Activated CD4-positive, alpha-beta T cell treated with anti-CD3 and anti-CD28 coated beads, Interleukin-2, amount 50 U/mL, for 24 hours (primary cell): ENCODE results near the gene PLXNB2.

ENCODE experiments used
- DNase-seq, 2 donors: peaks; one replicate each; pipeline ENCODE4 v3.0.0-alpha.2; 2020; ENCODE audit warnings: low read depth in 1 of 2, low spot score in 1 of 2

PLXNB2 gene

DNA sequence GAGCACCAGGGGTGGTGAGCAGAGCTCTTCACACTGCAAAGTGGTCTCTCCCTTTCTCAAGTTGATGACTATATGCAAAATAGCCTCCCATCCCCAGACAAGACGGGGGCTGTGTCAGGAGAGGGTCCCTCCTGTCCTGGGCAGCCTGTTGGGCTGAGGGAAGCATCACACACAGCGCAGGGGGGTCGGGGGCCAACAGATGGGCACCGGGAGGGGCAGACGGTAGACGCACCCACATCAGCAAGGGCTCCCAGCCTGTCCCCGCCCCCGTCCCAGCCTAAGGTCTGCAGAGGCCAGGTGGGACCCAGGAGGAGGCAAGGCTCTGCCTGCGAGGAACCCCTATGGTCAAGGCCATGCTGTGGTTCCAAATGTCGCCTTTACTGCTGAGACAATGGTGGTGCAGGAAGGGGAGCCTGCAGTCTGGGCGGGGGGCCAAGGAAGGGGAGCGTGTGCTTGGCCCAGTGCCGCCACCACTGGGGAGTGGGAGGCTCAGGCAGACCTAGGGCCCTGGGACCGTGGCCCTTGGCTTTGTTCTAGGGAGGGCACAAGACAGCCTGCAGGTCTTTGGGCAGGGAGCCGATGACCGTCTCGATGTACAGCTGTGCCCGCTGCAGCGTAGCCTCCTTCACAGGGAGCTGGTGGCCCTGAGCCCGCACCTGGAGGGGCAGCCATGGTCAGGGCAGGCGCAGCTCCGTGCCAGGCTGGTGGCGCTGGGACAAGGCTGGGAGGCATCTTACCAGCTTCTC, 4.3 kb upstream of the PLXNB2 start:
- no peak for DNase-seq

DNA sequence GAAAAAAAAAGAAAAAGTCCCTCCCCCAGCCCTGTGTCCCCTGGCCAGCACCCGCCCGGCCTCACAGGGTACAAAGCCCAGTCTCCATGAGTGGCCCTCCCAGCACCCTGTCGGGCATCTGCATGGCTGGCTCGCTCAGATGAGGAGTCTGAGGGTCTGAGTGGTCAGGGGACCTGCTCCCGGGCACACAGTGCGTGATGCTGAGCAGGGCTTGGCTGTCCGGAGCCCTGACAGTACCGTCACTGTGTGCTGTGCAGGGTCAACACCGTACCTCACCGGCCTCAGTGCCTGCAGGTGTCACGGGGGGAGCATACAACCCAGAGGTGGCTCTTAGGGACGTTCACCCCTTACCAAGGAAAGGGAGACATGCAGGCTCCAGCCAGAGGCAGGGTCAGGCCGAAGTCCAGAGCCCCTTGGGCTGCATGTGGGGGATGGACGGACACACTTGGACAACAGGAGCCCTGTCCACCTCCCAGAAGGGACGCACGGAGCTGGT, 3.6 kb upstream of the PLXNB2 start:
- DNase-seq = no peak

DNA sequence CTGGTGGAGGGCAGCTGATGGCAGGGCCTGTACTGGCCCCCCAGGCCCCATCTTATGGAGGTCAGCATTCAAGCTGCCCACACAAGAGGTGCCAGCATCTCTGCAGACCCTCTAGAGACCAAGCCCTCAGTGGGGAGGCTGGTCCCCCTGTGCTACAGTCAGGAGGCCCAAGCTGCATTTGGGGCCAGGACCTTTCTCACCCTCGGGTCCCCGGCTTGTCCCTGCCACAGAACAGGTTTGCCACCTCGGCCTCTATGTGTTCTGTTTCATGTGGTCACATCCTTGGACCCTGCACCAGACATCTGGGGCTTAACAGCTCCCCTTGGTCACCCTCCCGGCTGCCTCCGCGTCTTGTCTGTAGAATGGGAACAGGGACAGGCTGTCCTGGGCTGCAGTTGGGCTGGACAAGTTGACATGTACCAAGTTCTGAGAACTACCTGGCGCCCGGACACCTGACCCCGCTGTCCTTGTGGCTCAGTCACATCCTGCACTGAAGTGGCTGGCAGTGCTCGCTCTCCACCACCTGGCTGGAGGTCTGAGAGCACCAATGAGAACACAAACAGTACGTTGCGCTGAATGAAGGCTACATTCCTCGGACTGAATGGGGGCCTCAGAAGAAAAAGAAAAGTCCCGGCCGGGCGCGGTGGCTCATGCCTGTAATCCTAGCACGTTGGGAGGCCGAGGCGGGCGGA, 2.7 kb upstream of the PLXNB2 start:
- no peak for DNase-seq

DNA sequence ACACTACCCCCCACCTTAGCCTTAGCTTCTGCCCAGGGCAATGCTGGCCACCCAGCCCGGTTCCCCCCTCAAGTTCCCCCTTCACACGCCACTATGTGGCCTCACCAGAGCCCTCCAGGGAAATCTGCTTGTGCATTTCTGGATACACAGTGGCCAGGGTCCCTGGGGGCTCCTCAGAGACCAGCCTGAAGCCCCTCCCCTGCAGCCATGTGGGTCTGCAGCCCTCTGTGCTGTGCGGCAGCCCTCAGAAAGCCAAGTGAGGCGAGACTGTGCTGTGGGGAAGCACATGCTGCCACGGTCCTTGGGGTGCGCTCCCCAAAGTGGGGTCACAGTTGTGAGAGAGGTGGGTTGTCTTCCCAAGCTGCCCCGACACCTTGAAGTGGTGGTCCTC, 2.1 kb upstream of the PLXNB2 start:
- DNase-seq = no peak

DNA sequence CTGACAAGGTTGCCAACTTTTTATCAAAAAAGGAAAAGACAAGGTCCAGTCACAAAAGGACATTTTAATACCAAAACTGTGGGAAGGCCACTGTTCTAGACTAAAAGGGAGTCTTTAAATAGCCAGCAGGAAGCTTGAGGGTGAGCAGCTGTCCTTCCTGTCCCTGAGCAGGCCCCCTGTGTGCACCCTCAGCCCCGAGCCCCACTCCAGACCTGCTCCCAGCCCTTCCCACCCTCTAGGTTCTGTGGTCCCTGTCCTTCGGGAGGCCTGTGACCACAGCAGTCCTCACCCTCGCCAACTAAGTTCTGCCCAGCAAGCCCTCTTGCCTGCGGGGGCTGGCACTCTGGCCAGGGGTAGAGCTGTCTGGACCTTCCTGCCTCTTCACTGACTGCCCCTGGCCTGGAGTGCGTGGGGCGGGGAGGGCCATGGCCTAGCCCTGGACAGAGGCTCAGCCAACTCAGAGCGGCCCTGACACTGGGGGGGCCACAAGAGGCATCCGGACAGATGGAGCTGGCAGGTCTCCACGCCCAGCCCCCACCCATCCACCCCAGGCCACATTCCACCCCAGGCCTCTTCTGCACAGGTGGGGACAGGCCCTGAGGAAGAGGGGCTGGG, 1.6 kb upstream of the PLXNB2 start:
- no peak for DNase-seq

DNA sequence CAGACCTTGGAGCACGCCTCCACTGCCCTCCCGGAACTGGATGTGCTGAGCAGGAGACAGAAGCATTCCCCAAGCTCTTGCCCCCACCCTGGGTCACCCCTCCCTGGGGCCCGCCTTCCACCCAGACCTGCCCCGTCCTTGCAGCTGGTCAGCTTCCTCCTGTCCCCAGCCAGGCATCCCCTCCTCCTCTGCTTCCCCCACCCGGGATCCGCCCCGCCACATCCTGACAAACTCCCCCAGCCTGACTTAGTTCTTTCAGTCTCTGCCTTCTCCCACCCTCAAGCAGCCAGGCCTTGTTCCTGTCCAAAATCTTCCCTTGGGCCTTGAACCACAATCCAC, 1.1 kb upstream of the PLXNB2 start:
- no peak for DNase-seq

DNA sequence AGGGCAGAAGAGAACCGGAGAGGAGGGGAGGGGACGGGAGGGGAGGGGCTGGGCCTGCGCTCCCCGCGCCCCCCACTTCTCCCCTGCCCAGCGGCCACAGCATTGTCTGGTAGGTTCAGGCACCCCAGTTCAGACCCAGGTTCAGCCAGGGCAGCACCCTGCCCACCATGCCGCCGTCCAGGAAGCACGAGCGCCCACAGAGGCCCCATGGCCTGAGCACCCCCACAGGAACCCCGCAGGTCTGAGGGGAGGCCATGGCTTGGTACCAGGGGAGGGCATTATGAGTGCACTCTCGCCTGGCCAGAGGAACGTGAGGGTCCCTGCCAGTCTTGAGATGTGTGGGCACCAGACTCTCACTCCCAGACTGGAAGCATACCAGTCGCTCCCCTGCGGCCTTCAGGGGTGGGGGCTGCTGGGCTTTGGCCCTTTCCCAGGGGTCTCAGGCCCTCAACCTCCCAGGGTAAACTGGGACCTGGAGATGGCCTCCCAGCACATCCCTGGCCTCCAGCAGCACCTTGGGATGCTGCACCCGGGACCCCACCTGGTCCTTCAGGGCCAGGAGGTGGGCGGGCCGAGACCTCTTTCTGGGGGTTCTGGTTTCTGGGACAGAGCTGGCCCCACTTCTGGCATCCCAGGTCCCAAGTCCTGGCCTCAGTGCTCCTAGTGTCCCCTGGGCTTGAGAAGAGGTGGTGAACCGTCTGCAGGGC, 597 bp upstream of the PLXNB2 start:
- DNase-seq = no peak

DNA sequence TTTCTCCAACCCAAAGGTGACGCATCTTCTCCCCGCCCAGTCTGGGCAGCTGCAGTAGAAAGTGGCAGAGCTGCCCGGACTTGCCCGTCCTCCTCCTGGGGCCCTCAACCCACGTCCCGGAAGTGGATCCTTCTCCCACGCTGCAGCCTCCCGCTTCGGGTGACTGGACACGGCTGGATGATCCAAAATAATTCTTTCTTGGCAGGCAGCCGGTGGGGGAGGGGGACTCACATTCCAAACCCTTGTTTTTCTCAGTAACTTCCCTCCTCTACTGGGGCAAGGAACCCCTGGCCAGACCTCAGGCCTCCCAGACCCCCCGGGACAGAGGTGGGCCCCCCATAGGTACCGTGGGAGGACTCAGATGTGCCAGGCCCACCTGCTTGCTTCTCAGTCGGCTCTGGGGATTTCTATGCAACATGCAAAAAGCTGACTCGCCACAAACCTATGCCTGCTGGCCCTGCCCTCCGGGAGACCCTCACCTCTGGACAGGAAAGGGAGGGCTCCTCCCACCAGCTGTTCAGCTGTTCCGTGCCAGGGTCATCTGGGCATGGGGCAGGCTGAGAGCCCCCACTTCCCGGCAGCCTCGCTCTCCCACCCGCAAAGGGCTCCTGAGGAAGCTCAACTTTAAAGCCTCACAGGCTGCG, 1.4 kb downstream of the PLXNB2 start:
- DNase-seq = no peak

DNA sequence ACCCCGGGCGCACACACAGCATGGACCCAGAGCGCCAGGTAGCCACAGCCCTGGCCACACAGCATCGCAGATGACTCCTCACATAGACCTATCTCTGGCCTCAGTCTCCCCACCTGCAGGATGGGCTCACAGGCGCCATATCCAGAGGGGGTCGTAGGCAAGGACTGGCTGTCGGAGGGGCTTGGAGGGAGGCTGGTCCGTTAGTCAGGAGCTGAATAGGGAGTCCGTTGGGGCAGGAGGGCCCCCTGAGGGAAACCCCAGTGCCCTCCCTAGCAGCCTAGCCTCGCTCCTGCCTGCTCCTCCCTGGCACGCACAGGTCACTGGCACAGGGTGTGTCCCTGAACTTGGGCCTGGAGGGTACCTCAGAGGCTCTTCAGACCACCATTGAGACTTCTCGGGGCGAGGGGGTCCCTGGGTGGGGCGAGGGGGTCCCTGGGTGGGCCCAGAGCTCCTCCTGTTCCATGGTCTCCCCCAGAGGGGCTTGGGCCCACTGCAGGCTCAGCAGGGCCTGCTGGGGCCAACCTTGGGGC, 2.0 kb downstream of the PLXNB2 start:
- no peak for DNase-seq

DNA sequence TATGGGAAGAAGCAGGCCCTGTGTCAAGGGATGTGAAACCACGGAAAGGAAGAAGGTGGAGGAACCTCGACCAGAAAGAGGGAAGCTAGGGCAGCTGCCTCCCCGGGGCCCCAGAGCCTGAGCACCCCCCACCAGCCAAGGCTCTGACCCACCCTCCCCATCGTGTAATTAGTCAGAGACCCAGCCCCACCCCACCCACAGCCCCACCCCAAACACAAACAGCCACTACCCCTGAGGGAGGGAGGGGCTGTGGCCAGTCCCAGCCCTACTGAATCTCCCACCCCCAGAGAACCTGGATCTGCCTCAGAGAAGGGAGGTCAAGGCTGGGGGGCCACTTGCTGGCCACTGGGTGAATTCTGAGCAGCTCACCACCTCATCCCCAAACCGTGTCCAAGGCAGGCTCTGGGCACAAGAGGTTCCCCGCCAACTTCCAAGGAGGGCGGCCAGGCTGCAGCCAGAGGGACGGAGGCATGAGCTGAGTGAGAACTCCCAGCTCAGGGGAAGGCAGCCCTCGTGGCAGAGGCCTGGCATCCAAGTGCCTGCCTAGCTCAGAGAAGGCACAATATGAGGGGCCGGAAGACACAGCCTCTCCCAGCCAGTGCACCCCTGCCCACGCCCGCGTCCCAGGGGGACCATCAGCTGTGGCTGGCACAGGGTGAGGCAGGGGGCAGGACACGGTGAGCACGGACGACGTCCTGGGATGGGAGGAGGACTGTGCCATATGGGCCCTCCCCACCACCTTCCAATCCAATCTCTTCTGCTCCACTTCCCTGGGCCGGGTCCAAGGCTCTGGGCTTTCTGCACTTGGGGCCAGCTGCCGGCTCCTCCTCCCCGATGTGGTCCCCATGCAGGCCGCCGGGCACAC, 2.7 kb downstream of the PLXNB2 start:
- DNase-seq = no peak

DNA sequence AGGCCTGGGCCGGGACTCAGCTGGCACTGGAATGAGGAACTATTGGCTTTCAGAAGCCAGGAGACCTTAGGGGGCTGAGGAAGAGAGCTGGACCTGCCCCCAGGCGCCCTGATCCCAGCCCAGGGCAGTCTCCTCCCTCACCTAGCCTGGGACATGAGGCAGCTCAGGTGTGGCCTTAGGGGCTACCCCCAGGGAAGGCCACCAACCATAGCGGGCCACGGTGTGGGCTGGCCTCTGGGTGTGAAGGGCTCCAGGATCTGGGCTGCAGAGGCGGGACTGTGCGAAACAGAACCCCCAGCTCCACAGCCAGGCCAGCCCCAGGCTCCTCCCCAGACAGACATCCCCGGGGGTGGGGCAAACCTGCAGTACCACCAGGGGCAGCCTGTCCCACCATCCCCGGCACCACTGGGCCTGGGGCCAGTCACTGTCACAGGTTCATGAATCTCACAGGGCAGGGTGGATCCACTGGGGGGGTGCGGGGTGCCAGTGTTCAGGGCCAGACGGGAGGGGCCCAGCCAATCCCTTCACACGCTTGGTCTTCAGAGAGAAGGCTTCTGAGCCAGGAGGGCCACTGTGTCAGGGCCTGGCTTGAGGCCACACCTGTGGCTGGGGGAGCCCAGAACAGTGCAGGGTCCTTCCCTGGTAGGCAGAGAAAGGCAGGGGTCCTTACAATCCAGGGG, 3.5 kb downstream of the PLXNB2 start:
- DNase-seq = no peak

DNA sequence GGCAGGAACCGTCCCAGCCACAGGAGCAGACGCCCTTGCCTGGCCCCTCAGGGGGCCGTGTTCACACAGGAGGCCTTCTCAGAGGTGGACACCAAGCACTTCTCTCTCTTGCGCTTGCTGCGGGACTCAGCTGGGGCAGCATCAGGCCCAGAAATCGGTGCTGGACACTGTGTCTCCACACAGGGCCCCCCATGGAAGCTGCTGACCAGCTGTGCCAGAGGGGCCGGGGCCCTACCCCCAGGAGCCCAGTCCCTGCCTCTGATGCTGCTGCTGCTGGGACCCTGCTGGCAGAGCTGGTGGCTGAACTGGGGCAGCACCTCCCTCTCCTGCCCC, 4.0 kb downstream of the PLXNB2 start:
- no peak for DNase-seq

DNA sequence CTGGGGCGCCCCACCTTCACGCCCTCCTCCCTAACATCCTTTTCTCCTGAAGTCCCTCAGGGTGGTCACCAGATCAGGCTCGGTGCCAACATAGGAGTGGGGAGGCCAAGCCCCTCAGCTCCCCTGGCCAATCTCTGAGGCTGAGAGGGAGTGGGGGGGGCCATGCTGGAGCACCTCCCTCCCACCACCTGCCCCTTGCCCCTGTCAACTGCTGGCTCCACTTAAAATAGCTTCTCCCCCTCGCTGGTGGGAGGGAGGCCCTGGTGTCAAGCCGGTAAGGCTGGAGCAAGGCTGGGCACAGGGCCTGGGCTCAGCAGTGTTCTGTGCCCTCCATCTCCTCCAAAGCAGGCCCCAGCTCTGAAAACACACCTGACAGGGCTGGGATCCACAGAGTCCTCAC, 4.9 kb downstream of the PLXNB2 start:
- no peak for DNase-seq

DNA sequence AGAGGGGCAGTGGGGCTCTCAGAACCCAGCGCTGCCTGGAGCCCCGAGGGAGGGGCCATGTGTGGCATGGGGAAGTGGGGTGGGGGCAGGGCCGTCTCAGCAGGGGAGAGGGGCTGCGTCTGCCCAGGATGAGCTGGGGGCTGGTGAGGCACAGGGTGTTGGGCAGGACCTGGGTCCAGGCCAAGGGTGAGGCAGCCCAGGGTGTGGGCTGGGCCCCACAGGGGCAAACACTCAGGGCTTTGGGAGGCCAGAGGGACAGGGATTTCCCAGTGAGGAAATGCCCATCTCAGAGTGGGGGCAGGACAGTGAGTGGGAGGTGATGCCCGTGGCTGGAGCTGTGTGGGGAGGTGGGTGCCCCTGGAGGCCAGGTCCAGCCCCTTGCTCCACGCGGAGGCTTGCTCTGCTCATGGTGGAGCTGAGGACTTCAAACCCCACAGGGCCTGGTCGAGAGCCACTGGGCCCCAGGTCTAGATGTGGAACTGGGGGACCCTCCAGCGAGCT, 5.4 kb downstream of the PLXNB2 start:
- DNase-seq = no peak

DNA sequence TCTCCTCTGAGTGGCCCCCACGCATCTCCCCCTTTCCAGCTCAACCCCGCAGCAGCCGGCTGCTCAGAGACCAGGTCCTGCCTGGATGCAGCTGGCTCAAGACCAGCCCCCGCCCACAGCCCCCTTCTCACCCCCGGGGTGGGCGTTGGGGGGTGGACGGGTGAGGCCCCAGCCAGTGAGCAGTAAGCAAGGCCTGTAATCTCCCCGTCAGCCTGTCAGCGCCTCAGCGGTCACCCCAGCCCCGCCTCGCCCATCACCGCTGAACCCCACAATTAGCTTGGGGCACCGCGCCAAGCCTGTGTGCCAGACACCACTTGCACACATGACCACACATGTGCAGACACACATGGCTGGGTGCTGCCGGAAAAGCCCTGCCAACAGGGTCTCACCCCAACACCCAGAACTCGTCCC, 5.9 kb downstream of the PLXNB2 start:
- no peak for DNase-seq

DNA sequence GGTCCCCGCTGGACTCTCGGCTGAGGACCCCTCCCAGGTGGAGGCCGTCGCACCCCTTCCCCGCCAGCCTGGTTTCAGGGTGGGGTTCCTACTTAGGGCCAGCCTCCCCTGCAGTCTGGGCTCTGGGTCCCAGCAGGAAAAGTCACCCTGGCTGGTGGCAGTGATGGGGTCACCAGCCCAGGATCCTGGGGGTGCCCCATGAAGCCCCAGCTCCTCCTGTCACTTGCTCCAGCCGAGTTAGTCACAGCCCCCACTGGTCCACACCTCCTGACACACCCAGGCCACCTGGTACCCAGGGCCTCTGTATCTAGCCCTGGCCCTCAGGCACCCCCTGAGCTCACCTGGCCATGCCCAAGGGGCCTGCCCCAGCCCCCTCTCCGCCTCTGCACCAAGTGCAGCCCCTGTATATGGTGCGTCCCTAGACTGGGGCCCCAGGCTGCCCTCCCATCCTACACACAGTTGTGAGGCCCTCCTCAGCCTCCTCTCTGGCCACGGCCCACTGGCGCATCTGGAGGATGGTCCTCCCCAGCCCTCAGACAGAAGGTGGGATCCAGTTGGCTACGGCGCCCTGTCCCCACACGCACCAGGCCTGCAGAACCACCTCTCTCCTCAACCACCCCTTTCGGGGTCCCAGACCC, 6.7 kb downstream of the PLXNB2 start:
- DNase-seq = no peak

DNA sequence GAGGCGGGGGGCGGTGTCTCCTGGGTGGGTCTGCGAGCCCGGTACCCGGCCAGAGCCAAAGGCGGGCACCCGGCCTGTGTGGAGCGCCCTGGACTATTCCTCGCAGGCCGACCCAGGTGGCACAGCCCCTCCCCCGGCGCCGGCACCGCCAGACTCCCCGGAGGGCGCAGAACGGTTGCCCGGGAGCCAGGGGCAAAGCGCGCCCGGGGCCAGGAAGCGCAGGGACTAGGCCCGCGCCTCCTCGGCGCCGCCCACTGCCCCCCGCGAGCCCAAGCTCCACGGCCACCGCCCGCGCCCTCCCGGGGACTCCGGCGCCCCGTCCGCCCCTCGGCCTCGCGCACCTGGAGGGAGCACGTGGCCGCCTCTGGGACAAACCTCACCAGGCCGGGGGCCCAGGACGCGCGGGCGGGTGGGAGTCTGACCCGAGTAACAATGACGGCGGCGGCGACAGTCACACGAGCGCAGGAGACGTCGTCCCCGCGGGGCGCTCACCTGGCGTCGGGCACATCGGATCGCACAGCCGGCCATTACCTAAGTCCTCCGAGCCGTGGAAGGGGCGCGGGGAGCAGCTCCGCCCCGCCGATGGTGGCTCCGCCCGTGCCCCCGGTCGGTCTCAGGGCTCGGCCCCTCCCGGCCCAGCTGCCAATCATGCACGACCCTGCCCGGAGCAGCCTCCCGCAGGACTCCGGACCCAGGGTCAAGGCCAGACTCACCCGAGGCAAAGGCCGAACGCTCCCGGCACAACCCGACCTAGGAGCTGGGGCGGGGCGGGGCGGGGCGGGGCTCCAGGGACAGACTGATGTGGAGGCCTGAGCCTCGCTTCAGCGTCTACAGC, 7.4 kb downstream of the PLXNB2 start:
- DNase-seq = no peak
